H1 (cell line): ENCODE results near the gene THAP12. TPM values are rescaled to one million over a fixed set of nuclear protein-coding genes. Genes with fewer than 3 reads are reported as not detected.
"Not testable (repeated sequence)": the region's sequence is repeated elsewhere in the genome, so short reads cannot be mapped to it uniquely, and the experiment has no call there.

Experiments
- CTCF ChIA-PET: fragments of 300-600 bp; sonication (Branson Sonifier 250); formaldehyde crosslinking; loops from one replicate; lab custom pipeline; 2021; ENCODE audit not compliant: partially characterized antibody; lab: Charles Lee
- POLR2A ChIA-PET: fragments of 300-600 bp; sonication (Branson Sonifier 250); formaldehyde crosslinking; loops from one replicate; lab custom pipeline; 2021; ENCODE audit warnings: inconsistent platforms; ENCODE audit not compliant: partially characterized antibody; lab: Charles Lee
- DNase-seq, 2 experiments: peaks; one replicate each; pipeline versions ENCODE4 v3.0.0 to v3.0.0-alpha.2; 2010 to 2022; ENCODE audit warnings: low spot score in 2 of 2, low read depth in 1 of 2, mixed read lengths in 1 of 2
- FAIRE-seq: peaks from 2 replicates; lab custom pipeline; 2011; peaks lifted over from hg19 to GRCh38; lab: Jason Lieb, UNC
- H2AFZ ChIP-seq: 2 replicates; pipeline ENCODE4 v1.8.1; 2012; ENCODE audit warnings: low read length, inconsistent platforms
- H2AK5ac ChIP-seq: 2 replicates; pipeline ENCODE4 v1.6.1; 2013; ENCODE audit warnings: low read depth, low read length
- H2BK120ac ChIP-seq: replicated peaks from 2 replicates; pipeline ENCODE3; 2013; ENCODE audit warnings: low read depth, low read length, inconsistent platforms
- H2BK12ac ChIP-seq: 2 replicates; pipeline ENCODE4 v1.6.1; 2013; ENCODE audit warnings: low read depth, low read length
- H2BK15ac ChIP-seq: 2 replicates; pipeline ENCODE4 v1.6.1; 2013; ENCODE audit warnings: low read length
- H2BK20ac ChIP-seq: 2 replicates; pipeline ENCODE4 v1.6.1; 2013; ENCODE audit warnings: low read length
- H2BK5ac ChIP-seq: 2 replicates; pipeline ENCODE4 v1.6.1; 2013; ENCODE audit warnings: low read depth, low read length
- H3K14ac ChIP-seq: 2 replicates; pipeline ENCODE4 v1.6.1; 2013; ENCODE audit warnings: inconsistent platforms; ENCODE audit not compliant: insufficient read length
- H3K18ac ChIP-seq: 2 replicates; pipeline ENCODE4 v1.6.1; 2013; ENCODE audit warnings: low read length; ENCODE audit errors: extremely low read depth
- H3K23ac ChIP-seq: 2 replicates; pipeline ENCODE4 v1.6.1; 2013; ENCODE audit warnings: inconsistent platforms; ENCODE audit not compliant: insufficient read length
- H3K23me2 ChIP-seq: 2 replicates; pipeline ENCODE4 v1.6.1; 2013; ENCODE audit warnings: low read depth, low read length
- H3K27ac ChIP-seq: 2 replicates; pipeline ENCODE4 v1.6.1; 2011; ENCODE audit warnings: low read depth, low read length, inconsistent platforms
- H3K27me3 ChIP-seq, 4 experiments: replicated peaks in 1 of 4; 1 replicate in 1 of 4; 2 replicates in 3 of 4; pipeline versions ENCODE4 v1.6.1 to v1.8.1; 2011 to 2013; ENCODE audit warnings: low read length in 3 of 4, mild to moderate bottlenecking in 3 of 4, inconsistent platforms in 2 of 4, mixed read lengths in 2 of 4, moderate library complexity in 1 of 4; ENCODE audit not compliant: control insufficient read depth in 3 of 4, insufficient read depth in 3 of 4; ENCODE audit errors: extremely low read depth in 1 of 4
- H3K36me3 ChIP-seq, 4 experiments: 2 replicates each; pipeline versions ENCODE4 v1.6.1 to v1.8.1; 2011 to 2013; ENCODE audit warnings: mild to moderate bottlenecking in 4 of 4, low read length in 3 of 4, moderate library complexity in 2 of 4, control low read depth in 1 of 4, inconsistent platforms in 1 of 4; ENCODE audit not compliant: insufficient read depth in 4 of 4, control insufficient read depth in 2 of 4
- H3K4ac ChIP-seq: replicated peaks from 2 replicates; pipeline ENCODE3; 2013; ENCODE audit warnings: low read length, low read depth, mixed read lengths, inconsistent platforms; ENCODE audit not compliant: insufficient read length
- H3K4me1 ChIP-seq, 4 experiments: replicated peaks in 1 of 4; 1 replicate in 1 of 4; 2 replicates in 3 of 4; pipeline versions ENCODE4 v1.6.1 to v1.8.1; 2011 to 2013; ENCODE audit warnings: low read length in 3 of 4, inconsistent platforms in 2 of 4, mixed read lengths in 1 of 4; ENCODE audit not compliant: insufficient read depth in 4 of 4, control insufficient read depth in 3 of 4
- H3K4me2 ChIP-seq, 2 experiments: 2 replicates each; pipeline versions ENCODE4 v1.6.1 to v1.8.1; 2011 to 2013; ENCODE audit warnings: low read depth in 2 of 2, low read length in 2 of 2, control low read depth in 1 of 2, inconsistent platforms in 1 of 2, mild to moderate bottlenecking in 1 of 2; ENCODE audit not compliant: insufficient read depth in 1 of 2
- H3K4me3 ChIP-seq, 4 experiments: fragments of 200-600, 300-600 bp in 1 of 4; sonication (generic), shearing (Covaris generic), sonication (Bioruptor Twin) in 1 of 4; 2 replicates each; pipeline versions ENCODE4 v1.5.1 to v1.8.1; 2011 to 2016; ENCODE audit warnings: low read length in 4 of 4, low read depth in 3 of 4, control low read depth in 2 of 4, inconsistent platforms in 2 of 4, mild to moderate bottlenecking in 2 of 4, mixed read lengths in 1 of 4, moderate library complexity in 1 of 4; ENCODE audit not compliant: insufficient read depth in 2 of 4; ENCODE audit errors: extremely low read depth in 1 of 4
- H3K56ac ChIP-seq: replicated peaks from 2 replicates; pipeline ENCODE3; 2013; ENCODE audit warnings: low read depth, mild to moderate bottlenecking, mixed read lengths, low read length, inconsistent platforms; ENCODE audit not compliant: insufficient read length
- H3K79me1 ChIP-seq: 2 replicates; pipeline ENCODE4 v1.6.1; 2013; ENCODE audit warnings: low read depth, low read length, control low read depth
- H3K79me2 ChIP-seq, 2 experiments: 2 replicates each; pipeline versions ENCODE4 v1.6.1 to v1.8.1; 2012 to 2013; ENCODE audit warnings: low read length in 2 of 2, mild to moderate bottlenecking in 2 of 2, inconsistent platforms in 1 of 2; ENCODE audit not compliant: insufficient read depth in 2 of 2, control insufficient read depth in 1 of 2
- H3K9ac ChIP-seq, 4 experiments: replicated peaks in 1 of 4; 1 replicate in 1 of 4; 2 replicates in 3 of 4; pipeline versions ENCODE4 v1.6.1 to v1.8.1; 2011 to 2013; ENCODE audit warnings: low read depth in 3 of 4, low read length in 3 of 4, control low read depth in 2 of 4, mild to moderate bottlenecking in 2 of 4, moderate library complexity in 2 of 4, inconsistent platforms in 1 of 4; ENCODE audit errors: extremely low read depth in 1 of 4
- H3K9me3 ChIP-seq, 2 experiments: 2 replicates each; pipeline versions ENCODE4 v1.6.1 to v1.8.1; 2012 to 2013; ENCODE audit warnings: mild to moderate bottlenecking in 2 of 2, moderate library complexity in 2 of 2, control low read depth in 1 of 2, inconsistent platforms in 1 of 2, low read depth in 1 of 2, low read length in 1 of 2, mixed read lengths in 1 of 2; ENCODE audit not compliant: insufficient read depth in 2 of 2
- H4K20me1 ChIP-seq, 2 experiments: replicated peaks in 1 of 2; 2 replicates each; pipeline versions ENCODE3 to v1.8.1; 2011 to 2013; ENCODE audit warnings: inconsistent platforms in 2 of 2, low read length in 2 of 2, mild to moderate bottlenecking in 1 of 2; ENCODE audit not compliant: insufficient read depth in 2 of 2, control insufficient read depth in 1 of 2
- H4K5ac ChIP-seq: 2 replicates; pipeline ENCODE4 v1.6.1; 2013; ENCODE audit warnings: low read length, low read depth, mixed read lengths, inconsistent platforms; ENCODE audit not compliant: insufficient read length
- H4K8ac ChIP-seq: 2 replicates; pipeline ENCODE4 v1.8.0; 2013; ENCODE audit warnings: mild to moderate bottlenecking, moderate library complexity, low read length, inconsistent platforms; ENCODE audit not compliant: insufficient read depth; ENCODE audit errors: extremely low read depth
- H4K91ac ChIP-seq: replicated peaks from 2 replicates; pipeline ENCODE3; 2013; ENCODE audit warnings: low read length, mixed read lengths, inconsistent platforms; ENCODE audit not compliant: insufficient read length
- WGBS, 2 experiments: shearing (Covaris generic) in 1 of 2; methylation state at CpG; one replicate each; pipeline versions ENCODE4 v1.1.6 to v1.1.7; 2013 to 2015; ENCODE audit warnings: low lambda C conversion rate in 2 of 2, mixed read lengths in 2 of 2, inconsistent platforms in 1 of 2, low coverage in 1 of 2, missing lambda C conversion rate in 1 of 2; ENCODE audit not compliant: insufficient replicate concordance in 2 of 2, insufficient coverage in 1 of 2, insufficient read length in 1 of 2; ENCODE audit errors: extremely low coverage in 1 of 2, missing lambda C conversion rate in 1 of 2; 5-methylcytosine and 5-hydroxymethylcytosine counted together
- polyA plus RNA-seq, 7 experiments: library from polyadenylated mRNA; depleted of rRNA in 3 of 7; stranded (reverse) in 5 of 7; unstranded in 2 of 7; fragments of >200 nt in 5 of 7; fragments of 200-250 nt in 2 of 7; gene quantifications; 1 replicate in 5 of 7; 2 replicates in 1 of 7; 4 replicates in 1 of 7; pipeline versions ENCODE4 v1.2.1 to v1.2.3, GENCODE V29; 2011 to 2013; ENCODE audit warnings: missing spikeins in 2 of 7, mixed read lengths in 2 of 7
- total RNA-seq: library from RNA; stranded (reverse); fragmentation: NEBNext Ultra II Directional; extraction: Animal tissue kit (Norgen Biotek cat#: 25700); gene quantifications from 2 replicates; pipeline ENCODE4 v1.2.1, GENCODE V29; 2021

Gene THAP12
- total and polyA plus RNA-seq, 2 of the 8 experiments (the other 6 are each of a cell fraction or from before 2014, with no cell fraction given) = 12.0 to 39.9 TPM

GRCh38 chr11:76319798-76320197 lies 61.1 kb downstream of the THAP12 start:
- CTCF ChIA-PET = interaction anchor here (0.9 to 18.7 kb wide), 19 partner anchors 13 to 550 kb away, joined by 3 to 252 read pairs (median 6); partner anchors contain the start of gene WNT11
- H3K79me1 ChIP-seq, H3K9me3 ChIP-seq, H3K79me2 ChIP-seq, H4K5ac ChIP-seq, H2BK5ac ChIP-seq, H3K4ac ChIP-seq, H2BK15ac ChIP-seq, H4K91ac ChIP-seq, H3K9ac ChIP-seq, H3K4me2 ChIP-seq, H2BK20ac ChIP-seq, H2AK5ac ChIP-seq, H3K4me3 ChIP-seq, H2AFZ ChIP-seq, H4K8ac ChIP-seq, H3K56ac ChIP-seq, H3K4me1 ChIP-seq, H4K20me1 ChIP-seq, H3K23me2 ChIP-seq, H3K23ac ChIP-seq, H3K14ac ChIP-seq, H3K36me3 ChIP-seq, FAIRE-seq, H2BK120ac ChIP-seq, H3K27ac ChIP-seq, DNase-seq, H3K18ac ChIP-seq, H2BK12ac ChIP-seq: not testable (repeated sequence)
- POLR2A ChIA-PET = interaction anchor here (1.1 kb wide), 1 partner anchor 551 kb away, joined by 3 read pairs; the partner anchor contains the start of gene DGAT2
- peaks cover 8 to 32% (median 29%) of the 10 kb centered on the region in 4 experiments for H3K27me3 ChIP-seq
- 92% methylated on average over 5 of the region's 5 CpGs; no CpG with 5 or more reads in 1 of the 2 experiments for WGBS, 2 experiments
